HepG2 (cell line): ENCODE data around the gene SEPTIN2. TPM values are rescaled to one million over a fixed set of nuclear protein-coding genes. Genes with fewer than 3 reads are reported as not detected.

Experiments used
- ATF7-NPFF ChIP-seq: sonication (generic); formaldehyde crosslinking; IDR thresholded peaks from 2 replicates; pipeline ENCODE4 v1.8.1; 2023; ENCODE audit warnings: mild to moderate bottlenecking, low read depth, missing genetic modification reagents, moderate library complexity
- GATAD1 ChIP-seq: IDR thresholded peaks from 2 replicates; pipeline ENCODE4 v1.6.1; 2016; ENCODE audit warnings: missing genetic modification reagents, missing compliant biosample characterization
- GATAD2A ChIP-seq: IDR thresholded peaks from 2 replicates; pipeline ENCODE4 v1.6.1; 2016
- HDAC2 ChIP-seq: sonication (generic); formaldehyde crosslinking; IDR thresholded peaks from 2 replicates; pipeline ENCODE4 v1.4.0; 2020; ENCODE audit warnings: missing genetic modification reagents
- HOXA3 ChIP-seq: sonication (generic); formaldehyde crosslinking; IDR thresholded peaks from 2 replicates; pipeline ENCODE4 v1.5.0; 2020; ENCODE audit warnings: missing genetic modification reagents
- IRF2 ChIP-seq: IDR thresholded peaks from 2 replicates; pipeline ENCODE4 v1.6.1; 2018; ENCODE audit warnings: missing genetic modification reagents, missing compliant biosample characterization
- KLF15 ChIP-seq: sonication (generic); formaldehyde crosslinking; IDR thresholded peaks from 2 replicates; pipeline ENCODE4 v1.8.1; 2023; ENCODE audit warnings: borderline replicate concordance, mild to moderate bottlenecking, inconsistent platforms, missing genetic modification reagents, mixed read lengths
- MAFF ChIP-seq: IDR thresholded peaks from 2 replicates; pipeline ENCODE4 v1.6.1; 2011; ENCODE audit warnings: low read depth, low read length, improper control_type of control experiment
- MAFK ChIP-seq, 2 experiments: IDR thresholded peaks in 1 of 2; conservative IDR thresholded peaks in 1 of 2; 2 replicates each; pipeline ENCODE4 v1.6.1; 2011; ENCODE audit warnings: improper control_type of control experiment in 2 of 2, low read length in 2 of 2
- MED1 ChIP-seq: sonication (generic); formaldehyde crosslinking; IDR thresholded peaks from 2 replicates; pipeline ENCODE4 v1.4.0; 2020; ENCODE audit warnings: missing genetic modification reagents
- NR2C2 ChIP-seq: sonication (generic); formaldehyde crosslinking; IDR thresholded peaks from 2 replicates; pipeline ENCODE4 v1.4.0; 2020; ENCODE audit warnings: missing genetic modification reagents, mild to moderate bottlenecking, moderate library complexity, borderline replicate concordance
- PHF20 ChIP-seq: sonication (generic); formaldehyde crosslinking; IDR thresholded peaks from 2 replicates; pipeline ENCODE4 v1.5.0; 2020; ENCODE audit warnings: mild to moderate bottlenecking, missing genetic modification reagents
- RAD21 ChIP-seq: fragments of 450-650 bp; formaldehyde crosslinking; IDR thresholded peaks from 2 replicates; pipeline ENCODE4 v1.5.0; 2020; ENCODE audit warnings: mild to moderate bottlenecking
- RBM39 ChIP-seq: fragments of 200-400 bp; formaldehyde crosslinking; IDR thresholded peaks from one replicate; pipeline ENCODE4 v1.6.1; 2018; ENCODE audit warnings: antibody characterized with exemption, mild to moderate bottlenecking, low read depth, low read length; ENCODE audit not compliant: poor library complexity, severe bottlenecking
- ZFP1 ChIP-seq: IDR thresholded peaks from 2 replicates; pipeline ENCODE4 v1.6.1; 2016
- ZMYM3 ChIP-seq: sonication (generic); formaldehyde crosslinking; IDR thresholded peaks from 2 replicates; pipeline ENCODE4 v1.5.1; 2020; ENCODE audit warnings: mild to moderate bottlenecking, missing genetic modification reagents
- ZNF326 ChIP-seq: sonication (generic); formaldehyde crosslinking; IDR thresholded peaks from 2 replicates; pipeline ENCODE4 v1.4.0; 2020; ENCODE audit warnings: missing genetic modification reagents, borderline replicate concordance
- ZNF350 ChIP-seq: sonication (generic); formaldehyde crosslinking; IDR thresholded peaks from 2 replicates; pipeline ENCODE4 v1.4.0; 2020; ENCODE audit warnings: mild to moderate bottlenecking, low read depth, missing genetic modification reagents, borderline replicate concordance
- ZNF484 ChIP-seq: sonication (generic); formaldehyde crosslinking; IDR thresholded peaks from 2 replicates; pipeline ENCODE4 v1.5.1; 2020; ENCODE audit warnings: mild to moderate bottlenecking, low read depth, missing genetic modification reagents, borderline replicate concordance
- ZNF614 ChIP-seq: IDR thresholded peaks from 2 replicates; pipeline ENCODE4 v1.6.1; 2018; ENCODE audit warnings: missing biosample characterization, missing genetic modification reagents, inconsistent platforms, borderline replicate concordance
- polyA plus RNA-seq, 8 experiments: library from polyadenylated mRNA; depleted of rRNA in 3 of 8; stranded (reverse) in 7 of 8; unstranded in 1 of 8; fragments of >200 nt; fragmentation: Illumina TruSeq in 4 of 8; extraction: Trizol in 4 of 8; gene quantifications; 2 replicates each; pipeline versions ENCODE4 v1.2.1 to v1.2.3, GENCODE V29; 2011 to 2016; ENCODE audit warnings: low read depth in 4 of 8, missing spikeins in 1 of 8, mixed read lengths in 1 of 8; ENCODE audit not compliant: insufficient read depth in 1 of 8
- total RNA-seq, 5 experiments: library from RNA; depleted of rRNA; stranded (reverse); fragments of >200 nt; fragmentation: Illumina TruSeq; extraction: Trizol; gene quantifications; 2 replicates each; pipeline ENCODE4 v1.2.3, GENCODE V29; 2016; ENCODE audit warnings: low read depth in 1 of 5
- TF ChIP-seq, protein P1 (sequence below): IDR thresholded peaks from 2 replicates; pipeline ENCODE4 v1.6.1; 2016; ENCODE audit warnings: mild to moderate bottlenecking, missing biosample characterization, missing genetic modification reagents
- TF ChIP-seq, protein P2 (sequence below): sonication (generic); formaldehyde crosslinking; IDR thresholded peaks from 2 replicates; pipeline ENCODE4 v1.4.0; 2020; ENCODE audit warnings: low read depth, mild to moderate bottlenecking, missing genetic modification reagents
- TF ChIP-seq, protein P3 (sequence below): sonication (generic); formaldehyde crosslinking; IDR thresholded peaks from 2 replicates; pipeline ENCODE4 v1.4.0; 2020; ENCODE audit warnings: mild to moderate bottlenecking, missing genetic modification reagents
- TF ChIP-seq, protein P4 (sequence below): sonication (generic); formaldehyde crosslinking; IDR thresholded peaks from 2 replicates; pipeline ENCODE4 v1.8.1; 2023; ENCODE audit warnings: mild to moderate bottlenecking, moderate library complexity, missing genetic modification reagents

Gene SEPTIN2
- total and polyA plus RNA-seq, 2 of the 13 experiments (the other 11 are each of a cell fraction or from before 2014, with no cell fraction given) = 493 to 733 TPM

DNA sequence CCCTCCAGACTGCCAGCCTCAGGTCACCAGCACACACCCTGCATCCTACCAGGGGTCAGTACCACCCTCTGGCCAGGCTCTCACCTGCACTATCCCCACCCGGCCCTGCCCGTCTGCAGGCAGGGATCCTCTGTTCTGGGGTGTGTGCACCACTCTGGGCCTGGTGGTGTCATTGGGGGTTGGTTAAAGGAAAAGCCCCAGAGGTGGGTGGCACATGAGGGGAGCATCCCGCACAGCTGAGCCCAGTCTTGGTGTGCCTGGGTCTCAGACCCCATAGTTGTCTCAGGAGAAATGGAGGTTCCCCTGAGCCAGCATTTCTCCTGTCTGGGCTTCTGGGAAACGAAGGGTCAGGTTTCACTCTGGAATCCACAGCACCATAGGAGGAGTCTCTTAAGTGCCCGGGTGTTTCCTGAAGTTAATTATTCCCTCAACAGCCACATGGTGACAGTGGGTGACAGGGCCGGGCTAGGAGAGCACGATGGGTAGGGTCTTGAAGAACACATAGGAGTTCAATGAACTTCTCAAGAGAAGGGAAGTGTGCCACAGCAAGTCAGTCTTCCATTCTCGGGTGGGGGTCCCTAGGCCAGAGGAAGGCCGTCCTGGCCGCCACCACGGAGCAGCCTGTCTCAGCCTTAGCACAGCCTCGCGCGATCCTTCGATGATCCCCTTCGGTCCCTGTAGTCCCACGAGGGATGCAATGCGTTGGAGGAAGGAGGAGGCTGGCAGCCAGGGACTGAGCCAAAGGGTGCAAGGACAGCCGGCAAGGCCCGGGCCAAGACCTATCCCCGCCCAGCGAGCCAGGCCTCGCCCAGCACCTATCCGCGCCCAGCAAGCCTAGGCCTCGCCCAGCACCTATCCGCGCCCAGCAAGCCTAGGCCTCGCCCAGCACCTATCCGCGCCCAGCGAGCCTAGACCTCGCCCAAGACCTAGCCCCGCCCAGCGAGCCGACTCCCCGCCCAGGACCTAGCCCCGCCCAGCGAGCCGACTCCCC lies 39.2 kb downstream of the SEPTIN2 start (continued):
- TF ChIP-seq, protein P1, sequence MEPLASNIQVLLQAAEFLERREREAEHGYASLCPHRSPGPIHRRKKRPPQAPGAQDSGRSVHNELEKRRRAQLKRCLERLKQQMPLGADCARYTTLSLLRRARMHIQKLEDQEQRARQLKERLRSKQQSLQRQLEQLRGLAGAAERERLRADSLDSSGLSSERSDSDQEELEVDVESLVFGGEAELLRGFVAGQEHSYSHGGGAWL (CRISPR knock-in tag) = peak; percentile 18; the same call in 1 of the 2 replicates
- 0 out of 2 replicates have a peak, but pooled peaks have one; percentile 34 for TF ChIP-seq PHF20
- peak; percentile 73; the same call in 1 of the 2 replicates for TF ChIP-seq ATF7-NPFF (CRISPR knock-in tag)
- TF ChIP-seq, protein P2, sequence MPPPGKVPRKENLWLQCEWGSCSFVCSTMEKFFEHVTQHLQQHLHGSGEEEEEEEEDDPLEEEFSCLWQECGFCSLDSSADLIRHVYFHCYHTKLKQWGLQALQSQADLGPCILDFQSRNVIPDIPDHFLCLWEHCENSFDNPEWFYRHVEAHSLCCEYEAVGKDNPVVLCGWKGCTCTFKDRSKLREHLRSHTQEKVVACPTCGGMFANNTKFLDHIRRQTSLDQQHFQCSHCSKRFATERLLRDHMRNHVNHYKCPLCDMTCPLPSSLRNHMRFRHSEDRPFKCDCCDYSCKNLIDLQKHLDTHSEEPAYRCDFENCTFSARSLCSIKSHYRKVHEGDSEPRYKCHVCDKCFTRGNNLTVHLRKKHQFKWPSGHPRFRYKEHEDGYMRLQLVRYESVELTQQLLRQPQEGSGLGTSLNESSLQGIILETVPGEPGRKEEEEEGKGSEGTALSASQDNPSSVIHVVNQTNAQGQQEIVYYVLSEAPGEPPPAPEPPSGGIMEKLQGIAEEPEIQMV (CRISPR knock-in tag) = no peak; the same call in 1 of the 2 replicates
- TF ChIP-seq NR2C2 (CRISPR knock-in tag) = no peak
- TF ChIP-seq, protein P3, sequence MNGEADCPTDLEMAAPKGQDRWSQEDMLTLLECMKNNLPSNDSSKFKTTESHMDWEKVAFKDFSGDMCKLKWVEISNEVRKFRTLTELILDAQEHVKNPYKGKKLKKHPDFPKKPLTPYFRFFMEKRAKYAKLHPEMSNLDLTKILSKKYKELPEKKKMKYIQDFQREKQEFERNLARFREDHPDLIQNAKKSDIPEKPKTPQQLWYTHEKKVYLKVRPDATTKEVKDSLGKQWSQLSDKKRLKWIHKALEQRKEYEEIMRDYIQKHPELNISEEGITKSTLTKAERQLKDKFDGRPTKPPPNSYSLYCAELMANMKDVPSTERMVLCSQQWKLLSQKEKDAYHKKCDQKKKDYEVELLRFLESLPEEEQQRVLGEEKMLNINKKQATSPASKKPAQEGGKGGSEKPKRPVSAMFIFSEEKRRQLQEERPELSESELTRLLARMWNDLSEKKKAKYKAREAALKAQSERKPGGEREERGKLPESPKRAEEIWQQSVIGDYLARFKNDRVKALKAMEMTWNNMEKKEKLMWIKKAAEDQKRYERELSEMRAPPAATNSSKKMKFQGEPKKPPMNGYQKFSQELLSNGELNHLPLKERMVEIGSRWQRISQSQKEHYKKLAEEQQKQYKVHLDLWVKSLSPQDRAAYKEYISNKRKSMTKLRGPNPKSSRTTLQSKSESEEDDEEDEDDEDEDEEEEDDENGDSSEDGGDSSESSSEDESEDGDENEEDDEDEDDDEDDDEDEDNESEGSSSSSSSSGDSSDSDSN = peak; percentile 79
- no peak for TF ChIP-seq HOXA3 (CRISPR knock-in tag)
- peak; percentile 98 for TF ChIP-seq ZNF326 (CRISPR knock-in tag)
- TF ChIP-seq KLF15 = 0 out of 2 replicates have a peak, but pooled peaks have one; percentile 58
- TF ChIP-seq RBM39 = peak; percentile 40
- peak; percentile 72; the same call in 1 of the 2 replicates for TF ChIP-seq HDAC2 (CRISPR knock-in tag)
- TF ChIP-seq ZNF614 = peak; percentile 29; the same call in 1 of the 2 replicates
- TF ChIP-seq, protein P4, sequence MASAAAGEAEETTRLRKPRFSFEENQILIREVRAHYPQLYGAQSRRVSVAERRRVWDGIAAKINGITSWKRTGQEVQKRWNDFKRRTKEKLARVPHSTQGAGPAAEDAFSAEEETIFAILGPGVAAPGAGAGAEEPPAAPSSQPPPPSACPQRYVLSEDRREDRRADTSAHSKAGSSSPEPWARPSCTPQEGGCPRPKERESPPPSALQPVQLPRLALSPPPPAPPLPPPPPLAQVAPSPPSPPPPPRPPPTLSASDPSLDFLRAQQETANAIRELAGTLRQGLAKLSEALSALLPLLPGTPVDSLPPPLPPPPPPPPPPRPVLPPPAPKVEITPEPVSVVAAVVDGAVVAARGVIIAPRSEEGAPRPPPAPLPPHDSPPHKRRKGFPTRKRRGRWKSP = 0 out of 2 replicates have a peak, but pooled peaks have one; percentile 36
- TF ChIP-seq ZNF350 = peak; percentile 28; the same call in 1 of the 2 replicates
- TF ChIP-seq ZMYM3 (CRISPR knock-in tag) = no peak
- TF ChIP-seq RAD21 (CRISPR knock-in tag) = peak; percentile 57
- peak; percentile 46 for TF ChIP-seq MED1
- TF ChIP-seq GATAD2A = no peak
- no peak for TF ChIP-seq ZNF484 (CRISPR knock-in tag)
- 0 out of 2 replicates have a peak, but pooled peaks have one; percentile 24 for TF ChIP-seq GATAD1 (CRISPR knock-in tag)
- no peak for TF ChIP-seq IRF2 (CRISPR knock-in tag)
- peak; percentile 51 to 93 for TF ChIP-seq MAFK (conservative IDR thresholded peaks at IDR 0.05 in 1 of 2, IDR thresholded peaks at IDR 0.05 in 1 of 2; ENCODE audit: low read length in 2 of 2)
- no peak for TF ChIP-seq ZFP1
- peak; percentile 61 for TF ChIP-seq MAFF
